H1 (cell line): ENCODE measurements around the gene CDYL. TPM values are rescaled to one million over a fixed set of nuclear protein-coding genes. Genes with fewer than 3 reads are reported as not detected.

Experiments used
- CTCF ChIA-PET: fragments of 300-600 bp; sonication (Branson Sonifier 250); formaldehyde crosslinking; loops from one replicate; lab custom pipeline; 2021; ENCODE audit not compliant: partially characterized antibody; lab: Charles Lee
- POLR2A ChIA-PET: fragments of 300-600 bp; sonication (Branson Sonifier 250); formaldehyde crosslinking; loops from one replicate; lab custom pipeline; 2021; ENCODE audit warnings: inconsistent platforms; ENCODE audit not compliant: partially characterized antibody; lab: Charles Lee
- DNase-seq, 2 experiments: peaks; one replicate each; pipeline versions ENCODE4 v3.0.0 to v3.0.0-alpha.2; 2010 to 2022; ENCODE audit warnings: low spot score in 2 of 2, low read depth in 1 of 2, mixed read lengths in 1 of 2
- FAIRE-seq: peaks from 2 replicates; lab custom pipeline; 2011; peaks lifted over from hg19 to GRCh38; lab: Jason Lieb, UNC
- H2AFZ ChIP-seq: 2 replicates; pipeline ENCODE4 v1.8.1; 2012; ENCODE audit warnings: low read length, inconsistent platforms
- H2AK5ac ChIP-seq: 2 replicates; pipeline ENCODE4 v1.6.1; 2013; ENCODE audit warnings: low read depth, low read length
- H2BK120ac ChIP-seq: replicated peaks from 2 replicates; pipeline ENCODE3; 2013; ENCODE audit warnings: low read depth, low read length, inconsistent platforms
- H2BK12ac ChIP-seq: 2 replicates; pipeline ENCODE4 v1.6.1; 2013; ENCODE audit warnings: low read depth, low read length
- H2BK15ac ChIP-seq: 2 replicates; pipeline ENCODE4 v1.6.1; 2013; ENCODE audit warnings: low read length
- H2BK20ac ChIP-seq: 2 replicates; pipeline ENCODE4 v1.6.1; 2013; ENCODE audit warnings: low read length
- H2BK5ac ChIP-seq: 2 replicates; pipeline ENCODE4 v1.6.1; 2013; ENCODE audit warnings: low read depth, low read length
- H3K14ac ChIP-seq: 2 replicates; pipeline ENCODE4 v1.6.1; 2013; ENCODE audit warnings: inconsistent platforms; ENCODE audit not compliant: insufficient read length
- H3K18ac ChIP-seq: 2 replicates; pipeline ENCODE4 v1.6.1; 2013; ENCODE audit warnings: low read length; ENCODE audit errors: extremely low read depth
- H3K23ac ChIP-seq: 2 replicates; pipeline ENCODE4 v1.6.1; 2013; ENCODE audit warnings: inconsistent platforms; ENCODE audit not compliant: insufficient read length
- H3K23me2 ChIP-seq: 2 replicates; pipeline ENCODE4 v1.6.1; 2013; ENCODE audit warnings: low read depth, low read length
- H3K27ac ChIP-seq: 2 replicates; pipeline ENCODE4 v1.6.1; 2011; ENCODE audit warnings: low read depth, low read length, inconsistent platforms
- H3K27me3 ChIP-seq, 4 experiments: replicated peaks in 1 of 4; 1 replicate in 1 of 4; 2 replicates in 3 of 4; pipeline versions ENCODE4 v1.6.1 to v1.8.1; 2011 to 2013; ENCODE audit warnings: low read length in 3 of 4, mild to moderate bottlenecking in 3 of 4, inconsistent platforms in 2 of 4, mixed read lengths in 2 of 4, moderate library complexity in 1 of 4; ENCODE audit not compliant: control insufficient read depth in 3 of 4, insufficient read depth in 3 of 4; ENCODE audit errors: extremely low read depth in 1 of 4
- H3K36me3 ChIP-seq, 4 experiments: 2 replicates each; pipeline versions ENCODE4 v1.6.1 to v1.8.1; 2011 to 2013; ENCODE audit warnings: mild to moderate bottlenecking in 4 of 4, low read length in 3 of 4, moderate library complexity in 2 of 4, control low read depth in 1 of 4, inconsistent platforms in 1 of 4; ENCODE audit not compliant: insufficient read depth in 4 of 4, control insufficient read depth in 2 of 4
- H3K4ac ChIP-seq: replicated peaks from 2 replicates; pipeline ENCODE3; 2013; ENCODE audit warnings: low read length, low read depth, mixed read lengths, inconsistent platforms; ENCODE audit not compliant: insufficient read length
- H3K4me1 ChIP-seq, 4 experiments: replicated peaks in 1 of 4; 1 replicate in 1 of 4; 2 replicates in 3 of 4; pipeline versions ENCODE4 v1.6.1 to v1.8.1; 2011 to 2013; ENCODE audit warnings: low read length in 3 of 4, inconsistent platforms in 2 of 4, mixed read lengths in 1 of 4; ENCODE audit not compliant: insufficient read depth in 4 of 4, control insufficient read depth in 3 of 4
- H3K4me2 ChIP-seq, 2 experiments: 2 replicates each; pipeline versions ENCODE4 v1.6.1 to v1.8.1; 2011 to 2013; ENCODE audit warnings: low read depth in 2 of 2, low read length in 2 of 2, control low read depth in 1 of 2, inconsistent platforms in 1 of 2, mild to moderate bottlenecking in 1 of 2; ENCODE audit not compliant: insufficient read depth in 1 of 2
- H3K4me3 ChIP-seq, 4 experiments: fragments of 200-600, 300-600 bp in 1 of 4; sonication (generic), shearing (Covaris generic), sonication (Bioruptor Twin) in 1 of 4; 2 replicates each; pipeline versions ENCODE4 v1.5.1 to v1.8.1; 2011 to 2016; ENCODE audit warnings: low read length in 4 of 4, low read depth in 3 of 4, control low read depth in 2 of 4, inconsistent platforms in 2 of 4, mild to moderate bottlenecking in 2 of 4, mixed read lengths in 1 of 4, moderate library complexity in 1 of 4; ENCODE audit not compliant: insufficient read depth in 2 of 4; ENCODE audit errors: extremely low read depth in 1 of 4
- H3K56ac ChIP-seq: replicated peaks from 2 replicates; pipeline ENCODE3; 2013; ENCODE audit warnings: low read depth, mild to moderate bottlenecking, mixed read lengths, low read length, inconsistent platforms; ENCODE audit not compliant: insufficient read length
- H3K79me1 ChIP-seq: 2 replicates; pipeline ENCODE4 v1.6.1; 2013; ENCODE audit warnings: low read depth, low read length, control low read depth
- H3K79me2 ChIP-seq, 2 experiments: 2 replicates each; pipeline versions ENCODE4 v1.6.1 to v1.8.1; 2012 to 2013; ENCODE audit warnings: low read length in 2 of 2, mild to moderate bottlenecking in 2 of 2, inconsistent platforms in 1 of 2; ENCODE audit not compliant: insufficient read depth in 2 of 2, control insufficient read depth in 1 of 2
- H3K9ac ChIP-seq, 4 experiments: replicated peaks in 1 of 4; 1 replicate in 1 of 4; 2 replicates in 3 of 4; pipeline versions ENCODE4 v1.6.1 to v1.8.1; 2011 to 2013; ENCODE audit warnings: low read depth in 3 of 4, low read length in 3 of 4, control low read depth in 2 of 4, mild to moderate bottlenecking in 2 of 4, moderate library complexity in 2 of 4, inconsistent platforms in 1 of 4; ENCODE audit errors: extremely low read depth in 1 of 4
- H3K9me3 ChIP-seq, 2 experiments: 2 replicates each; pipeline versions ENCODE4 v1.6.1 to v1.8.1; 2012 to 2013; ENCODE audit warnings: mild to moderate bottlenecking in 2 of 2, moderate library complexity in 2 of 2, control low read depth in 1 of 2, inconsistent platforms in 1 of 2, low read depth in 1 of 2, low read length in 1 of 2, mixed read lengths in 1 of 2; ENCODE audit not compliant: insufficient read depth in 2 of 2
- H4K20me1 ChIP-seq, 2 experiments: replicated peaks in 1 of 2; 2 replicates each; pipeline versions ENCODE3 to v1.8.1; 2011 to 2013; ENCODE audit warnings: inconsistent platforms in 2 of 2, low read length in 2 of 2, mild to moderate bottlenecking in 1 of 2; ENCODE audit not compliant: insufficient read depth in 2 of 2, control insufficient read depth in 1 of 2
- H4K5ac ChIP-seq: 2 replicates; pipeline ENCODE4 v1.6.1; 2013; ENCODE audit warnings: low read length, low read depth, mixed read lengths, inconsistent platforms; ENCODE audit not compliant: insufficient read length
- H4K8ac ChIP-seq: 2 replicates; pipeline ENCODE4 v1.8.0; 2013; ENCODE audit warnings: mild to moderate bottlenecking, moderate library complexity, low read length, inconsistent platforms; ENCODE audit not compliant: insufficient read depth; ENCODE audit errors: extremely low read depth
- H4K91ac ChIP-seq: replicated peaks from 2 replicates; pipeline ENCODE3; 2013; ENCODE audit warnings: low read length, mixed read lengths, inconsistent platforms; ENCODE audit not compliant: insufficient read length
- CBX5 ChIP-seq: fragments of 300-800, 300-1000 bp; sonication (generic); IDR thresholded peaks from 2 replicates; pipeline ENCODE4 v1.7.1; 2016; ENCODE audit warnings: antibody characterized with exemption, low read length, low read depth
- CEBPB ChIP-seq: IDR thresholded peaks from 2 replicates; pipeline ENCODE4 v1.6.1; 2012; ENCODE audit warnings: low read depth, low read length
- CHD2 ChIP-seq: IDR thresholded peaks from 2 replicates; pipeline ENCODE4 v1.6.1; 2012; ENCODE audit warnings: low read length, improper control_type of control experiment
- GTF2F1 ChIP-seq: IDR thresholded peaks from 2 replicates; pipeline ENCODE4 v1.6.1; 2012; ENCODE audit warnings: low read depth, low read length, improper control_type of control experiment, borderline replicate concordance
- JUND ChIP-seq: IDR thresholded peaks from 2 replicates; pipeline ENCODE4 v1.6.1; 2011; ENCODE audit warnings: mild to moderate bottlenecking, improper control_type of control experiment, low read length
- POLR2AphosphoS5 ChIP-seq: IDR thresholded peaks from 2 replicates; pipeline ENCODE4 v1.6.1; 2011; ENCODE audit warnings: low read depth, low read length
- SAP30 ChIP-seq: fragments of 300-600 bp; sonication (generic); IDR thresholded peaks from 2 replicates; pipeline ENCODE4 v1.7.1; 2012; ENCODE audit warnings: low read length, moderate library complexity, mild to moderate bottlenecking, inconsistent platforms; ENCODE audit not compliant: insufficient read depth, insufficient replicate concordance
- SP1 ChIP-seq: IDR thresholded peaks from 2 replicates; pipeline ENCODE4 v1.6.1; 2011; ENCODE audit warnings: low read depth, low read length
- SP4 ChIP-seq: IDR thresholded peaks from 2 replicates; pipeline ENCODE4 v1.6.1; 2012; ENCODE audit warnings: low read length, inconsistent platforms
- SUZ12 ChIP-seq: fragments of 200-600 bp; sonication (generic); IDR thresholded peaks from 2 replicates; pipeline ENCODE4 v1.6.1; 2012; ENCODE audit warnings: mild to moderate bottlenecking, inconsistent platforms, low read length, moderate library complexity, mixed read lengths
- TAF7 ChIP-seq: optimal IDR thresholded peaks from 2 replicates; pipeline ENCODE3; 2011; ENCODE audit warnings: low read depth, mild to moderate bottlenecking, inconsistent platforms, low read length, moderate library complexity, borderline replicate concordance
- USF2 ChIP-seq: IDR thresholded peaks from 2 replicates; pipeline ENCODE4 v1.6.1; 2011; ENCODE audit warnings: low read length, improper control_type of control experiment
- WGBS, 2 experiments: shearing (Covaris generic) in 1 of 2; methylation state at CpG; one replicate each; pipeline versions ENCODE4 v1.1.6 to v1.1.7; 2013 to 2015; ENCODE audit warnings: low lambda C conversion rate in 2 of 2, mixed read lengths in 2 of 2, inconsistent platforms in 1 of 2, low coverage in 1 of 2, missing lambda C conversion rate in 1 of 2; ENCODE audit not compliant: insufficient replicate concordance in 2 of 2, insufficient coverage in 1 of 2, insufficient read length in 1 of 2; ENCODE audit errors: extremely low coverage in 1 of 2, missing lambda C conversion rate in 1 of 2; 5-methylcytosine and 5-hydroxymethylcytosine counted together
- polyA plus RNA-seq, 7 experiments: library from polyadenylated mRNA; depleted of rRNA in 3 of 7; stranded (reverse) in 5 of 7; unstranded in 2 of 7; fragments of >200 nt in 5 of 7; fragments of 200-250 nt in 2 of 7; gene quantifications; 1 replicate in 5 of 7; 2 replicates in 1 of 7; 4 replicates in 1 of 7; pipeline versions ENCODE4 v1.2.1 to v1.2.3, GENCODE V29; 2011 to 2013; ENCODE audit warnings: missing spikeins in 2 of 7, mixed read lengths in 2 of 7
- total RNA-seq: library from RNA; stranded (reverse); fragmentation: NEBNext Ultra II Directional; extraction: Animal tissue kit (Norgen Biotek cat#: 25700); gene quantifications from 2 replicates; pipeline ENCODE4 v1.2.1, GENCODE V29; 2021

Gene CDYL
- total and polyA plus RNA-seq, 2 of the 8 experiments (the other 6 are each of a cell fraction or from before 2014, with no cell fraction given) = 56.4 to 119 TPM

- no peak overlapping the region for H3K23ac ChIP-seq
- H4K91ac ChIP-seq = no peak overlapping the region
- ChIA-PET CTCF (interaction anchor here (0.7 to 2.2 kb wide), 9 partner anchors 8 to 298 kb away, joined by 3 to 14 read pairs (median 4); no protein-coding TSS in a partner anchor), POLR2A (no interaction called here)
- H2BK12ac ChIP-seq = no peak overlapping the region
- FAIRE-seq = no peak
- H2BK5ac ChIP-seq = no peak overlapping the region; the same call in 1 of the 2 replicates
- H3K4me3 ChIP-seq = no peak overlapping the region
- no peak overlapping the region for H3K18ac ChIP-seq
- TF ChIP-seq SUZ12 = no peak
- no peak for TF ChIP-seq POLR2AphosphoS5
- no peak for TF ChIP-seq USF2
- TF ChIP-seq SP1 = no peak
- TF ChIP-seq SP4 = no peak
- no peak for TF ChIP-seq CEBPB
- TF ChIP-seq TAF7 = no peak
- TF ChIP-seq JUND = no peak
- no peak for TF ChIP-seq CBX5
- TF ChIP-seq SAP30 = no peak
- no peak for TF ChIP-seq GTF2F1
- no peak for TF ChIP-seq CHD2
- no peak overlapping the region for H2AFZ ChIP-seq
- H2BK120ac ChIP-seq = no peak overlapping the region
- H3K4me2 ChIP-seq = no peak overlapping the region
- 94% methylated on average over 10 of the region's 10 CpGs; no CpG with 5 or more reads in 1 of the 2 experiments for WGBS, 2 experiments
- H4K20me1 ChIP-seq = peaks cover 28% of the 10 kb centered on the region in 2 experiments
- no peak overlapping the region for H3K14ac ChIP-seq
- H3K79me1 ChIP-seq = peaks cover 19% of the 10 kb centered on the region
- H3K79me2 ChIP-seq = peaks cover 12 to 87% of the 10 kb centered on the region in 2 experiments; a peak in 3 of 4 replicates
- H3K4ac ChIP-seq = no peak overlapping the region
- H3K27me3 ChIP-seq = no peaks in the 10 kb centered on the region
- H3K36me3 ChIP-seq = peaks cover 0 to 16% (median 3%) of the 10 kb centered on the region in 4 experiments; a peak in 3 of 8 replicates
- H3K9ac ChIP-seq = no peak overlapping the region; a peak in 1 of 7 replicates
- no peak overlapping the region for H3K27ac ChIP-seq
- H4K5ac ChIP-seq = no peak overlapping the region
- H2AK5ac ChIP-seq = no peak overlapping the region
- no peak overlapping the region for H2BK15ac ChIP-seq
- H3K23me2 ChIP-seq = no peaks in the 10 kb centered on the region
- H2BK20ac ChIP-seq = no peak overlapping the region
- H3K9me3 ChIP-seq = no peaks in the 10 kb centered on the region
- H3K4me1 ChIP-seq = peaks cover 9 to 19% (median 14%) of the 10 kb centered on the region in 4 experiments
- H4K8ac ChIP-seq = no peak overlapping the region
- no peak for DNase-seq
- H3K56ac ChIP-seq = no peak overlapping the region
These were observed 159.3 kb downstream of the CDYL start for GRCh38 chr6:4935486-4935885.
